Kidney capillary endothelial cell (primary cell): ENCODE results near the gene DPM3.
A peak's percentile ranks its signal among the peaks of the same experiment; 100 is the strongest.
"Not testable (repeated sequence)": the region's sequence is repeated elsewhere in the genome, so short reads cannot be mapped to it uniquely, and the experiment has no call there.

Experiments used
- DNase-seq: peaks from one replicate; pipeline ENCODE4 v3.0.0-alpha.2; 2018; ENCODE audit warnings: low spot score

DPM3 gene

GRCh38 chr1:155125511-155125945, 14.8 kb downstream of the DPM3 start:
- no peak for DNase-seq

GRCh38 chr1:155124503-155125463, 15.5 kb downstream of the DPM3 start:
- peak; percentile 85 for DNase-seq

GRCh38 chr1:155123801-155124200, 16.5 kb downstream of the DPM3 start:
- peak; percentile 55 for DNase-seq

GRCh38 chr1:155122308-155122707, 18.0 kb downstream of the DPM3 start:
- no peak for DNase-seq

- DNase-seq = no peak
Observed at GRCh38 chr1:155121249-155121648, 19.1 kb downstream of the DPM3 start.

GRCh38 chr1:155120253-155120652, 20.1 kb downstream of the DPM3 start:
- no peak for DNase-seq

GRCh38 chr1:155118090-155118489, 22.2 kb downstream of the DPM3 start:
- DNase-seq = not testable (repeated sequence)

- no peak for DNase-seq
Observed at GRCh38 chr1:155117610-155118009, 22.7 kb downstream of the DPM3 start.

GRCh38 chr1:155116113-155116764, 24.1 kb downstream of the DPM3 start:
- no peak for DNase-seq

- no peak for DNase-seq
Observed at GRCh38 chr1:155113450-155113980, 26.8 kb downstream of the DPM3 start.

GRCh38 chr1:155110826-155111225, 29.5 kb downstream of the DPM3 start:
- no peak for DNase-seq

- DNase-seq = no peak
Observed at GRCh38 chr1:155110381-155110780, 29.9 kb downstream of the DPM3 start.

GRCh38 chr1:155108296-155108695, 32.0 kb downstream of the DPM3 start:
- DNase-seq = no peak

- no peak for DNase-seq
Observed at GRCh38 chr1:155107309-155108264, 32.7 kb downstream of the DPM3 start.

GRCh38 chr1:155106862-155107261, 33.5 kb downstream of the DPM3 start:
- no peak for DNase-seq

- no peak for DNase-seq
Observed at GRCh38 chr1:155105604-155106011, 34.7 kb downstream of the DPM3 start.

- no peak for DNase-seq
Observed at GRCh38 chr1:155104605-155105534, 35.5 kb downstream of the DPM3 start.

- DNase-seq = no peak
Observed at GRCh38 chr1:155103325-155103724, 37.0 kb downstream of the DPM3 start.

GRCh38 chr1:155099331-155099730, 41.0 kb downstream of the DPM3 start:
- DNase-seq = no peak

GRCh38 chr1:155094622-155094948, 45.7 kb downstream of the DPM3 start:
- no peak for DNase-seq
